ENCODE data around the gene EED.
"Not testable (repeated sequence)": the region's sequence is repeated elsewhere in the genome, so short reads cannot be mapped to it uniquely, and the experiment has no call there.

EED gene

GRCh38 chr11:86228269-86229038, 16.1 kb upstream of the EED start:
- no peak for DNase-seq (ENCODE audit: low read depth)
- TF ChIP-seq, protein P1, sequence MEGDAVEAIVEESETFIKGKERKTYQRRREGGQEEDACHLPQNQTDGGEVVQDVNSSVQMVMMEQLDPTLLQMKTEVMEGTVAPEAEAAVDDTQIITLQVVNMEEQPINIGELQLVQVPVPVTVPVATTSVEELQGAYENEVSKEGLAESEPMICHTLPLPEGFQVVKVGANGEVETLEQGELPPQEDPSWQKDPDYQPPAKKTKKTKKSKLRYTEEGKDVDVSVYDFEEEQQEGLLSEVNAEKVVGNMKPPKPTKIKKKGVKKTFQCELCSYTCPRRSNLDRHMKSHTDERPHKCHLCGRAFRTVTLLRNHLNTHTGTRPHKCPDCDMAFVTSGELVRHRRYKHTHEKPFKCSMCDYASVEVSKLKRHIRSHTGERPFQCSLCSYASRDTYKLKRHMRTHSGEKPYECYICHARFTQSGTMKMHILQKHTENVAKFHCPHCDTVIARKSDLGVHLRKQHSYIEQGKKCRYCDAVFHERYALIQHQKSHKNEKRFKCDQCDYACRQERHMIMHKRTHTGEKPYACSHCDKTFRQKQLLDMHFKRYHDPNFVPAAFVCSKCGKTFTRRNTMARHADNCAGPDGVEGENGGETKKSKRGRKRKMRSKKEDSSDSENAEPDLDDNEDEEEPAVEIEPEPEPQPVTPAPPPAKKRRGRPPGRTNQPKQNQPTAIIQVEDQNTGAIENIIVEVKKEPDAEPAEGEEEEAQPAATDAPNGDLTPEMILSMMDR (IDR thresholded peaks at IDR 0.05; ENCODE audit: control insufficient read depth, insufficient read depth, low read depth, low read length, missing control alignments), result no peak

DNA sequence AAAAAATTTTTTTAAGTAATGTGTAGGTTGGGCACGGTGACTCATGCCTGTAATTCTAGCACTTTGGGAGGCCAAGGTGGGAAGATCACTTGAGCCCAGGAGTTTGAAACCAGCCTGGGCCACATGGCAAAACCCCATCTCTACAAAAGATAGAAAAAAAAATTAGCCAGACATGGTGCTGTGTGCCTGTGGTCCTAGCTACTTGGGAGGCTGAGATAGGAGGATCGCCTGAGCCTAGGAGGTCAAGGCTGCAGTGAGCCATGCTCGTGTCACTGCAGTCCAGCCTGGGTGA, 15.6 kb upstream of the EED start:
- H3K4me3 ChIP-seq (ENCODE audit: control insufficient read depth, low read depth, low read length), result not testable (repeated sequence)

More at GRCh38 chr11:86228269-86229038, 16.1 kb upstream of the EED start:
- no peak overlapping the region for H3K4me3 ChIP-seq (ENCODE audit: control insufficient read depth, low read depth, low read length)

GRCh38 chr11:86230179-86230804, 14.3 kb upstream of the EED start:
- TF ChIP-seq, protein P1 (IDR thresholded peaks at IDR 0.05; ENCODE audit: control insufficient read depth, insufficient read depth, low read depth, low read length, missing control alignments), result no peak
- no peak for DNase-seq (ENCODE audit: low read depth)
- H3K4me3 ChIP-seq (ENCODE audit: control insufficient read depth, low read depth, low read length), result no peak overlapping the region

More for the DNA sequence above, 15.6 kb upstream of the EED start:
- DNase-seq (ENCODE audit: low read depth), result not testable (repeated sequence)

GRCh38 chr11:86230921-86231434, 13.6 kb upstream of the EED start:
- TF ChIP-seq, protein P1 (IDR thresholded peaks at IDR 0.05; ENCODE audit: control insufficient read depth, insufficient read depth, low read depth, low read length, missing control alignments), result no peak

GRCh38 chr11:86232556-86232955, 12.0 kb upstream of the EED start:
- TF ChIP-seq, protein P1 (IDR thresholded peaks at IDR 0.05; ENCODE audit: control insufficient read depth, insufficient read depth, low read depth, low read length, missing control alignments), result no peak
- DNase-seq (ENCODE audit: low read depth), result no peak
- no peak overlapping the region for H3K4me3 ChIP-seq (ENCODE audit: control insufficient read depth, low read depth, low read length)

More at GRCh38 chr11:86230921-86231434, 13.6 kb upstream of the EED start:
- H3K4me3 ChIP-seq (ENCODE audit: control insufficient read depth, low read depth, low read length), result no peak overlapping the region
- no peak for DNase-seq (ENCODE audit: low read depth)

DNA sequence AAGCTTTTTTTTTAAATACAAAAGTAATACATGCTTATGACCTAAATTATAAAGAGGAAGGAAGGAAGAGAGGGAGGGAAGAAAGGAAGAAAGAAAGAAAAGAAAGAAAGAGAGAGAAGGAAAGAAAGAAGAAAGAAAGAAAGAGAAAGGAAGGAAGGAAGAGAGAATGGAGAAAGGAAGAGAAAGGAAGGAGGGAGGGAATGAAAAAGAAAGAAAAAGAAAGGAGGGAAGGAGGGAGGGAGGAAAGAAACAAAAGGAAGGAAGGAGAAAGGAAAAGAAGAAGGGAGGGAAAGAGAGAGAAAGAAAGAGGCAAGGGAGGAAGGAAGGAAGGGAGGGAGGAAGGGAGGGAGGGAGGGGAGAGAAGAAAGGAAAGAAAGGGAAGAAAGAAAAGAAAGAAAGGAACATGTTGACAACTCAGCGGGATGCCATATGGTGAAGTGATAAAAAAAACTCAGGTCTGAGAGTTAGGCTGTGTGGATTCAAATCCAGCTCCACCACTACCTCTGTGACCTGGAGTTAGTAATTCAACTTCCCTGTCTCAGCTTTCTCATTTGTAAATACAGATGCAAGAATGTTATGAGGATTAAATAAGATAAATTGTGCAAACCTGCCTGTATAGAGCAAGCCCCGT, 9.6 kb upstream of the EED start:
- DNase-seq (ENCODE audit: low read depth), result no peak
- no peak overlapping the region for H3K4me3 ChIP-seq (ENCODE audit: control insufficient read depth, low read depth, low read length)
- TF ChIP-seq, protein P1 (IDR thresholded peaks at IDR 0.05; ENCODE audit: control insufficient read depth, insufficient read depth, low read depth, low read length, missing control alignments), result no peak

All from AG09309 (cell line).